HepG2 (cell line): Measurements from ENCODE around the gene CNTNAP1. TPM values are rescaled to one million over a fixed set of nuclear protein-coding genes. Genes with fewer than 3 reads are reported as not detected.
A peak's percentile ranks its signal among the peaks of the same experiment; 100 is the strongest.

Experiments used
- CREBL2 ChIP-seq: sonication (generic); formaldehyde crosslinking; IDR thresholded peaks from 2 replicates; pipeline ENCODE4 v1.8.1; 2023; ENCODE audit warnings: missing genetic modification reagents, mild to moderate bottlenecking, borderline replicate concordance
- MAZ ChIP-seq, 2 experiments: sonication (generic) in 1 of 2; formaldehyde crosslinking in 1 of 2; IDR thresholded peaks; 2 replicates each; pipeline versions ENCODE4 v1.5.0 to v1.6.1; 2012 to 2020; ENCODE audit warnings: low read depth in 2 of 2, mild to moderate bottlenecking in 2 of 2, borderline replicate concordance in 1 of 2, improper control_type of control experiment in 1 of 2, low read length in 1 of 2, missing genetic modification reagents in 1 of 2, moderate library complexity in 1 of 2
- MEIS1 ChIP-seq: sonication (generic); formaldehyde crosslinking; IDR thresholded peaks from 2 replicates; pipeline ENCODE4 v1.9.0; 2021; ENCODE audit warnings: mild to moderate bottlenecking, missing genetic modification reagents, moderate library complexity, borderline replicate concordance
- NFAT5 ChIP-seq: sonication (generic); formaldehyde crosslinking; IDR thresholded peaks from 2 replicates; pipeline ENCODE4 v1.4.0; 2020; ENCODE audit warnings: missing genetic modification reagents
- SNAI1 ChIP-seq: sonication (generic); formaldehyde crosslinking; IDR thresholded peaks from 2 replicates; pipeline ENCODE4 v1.5.0; 2020; ENCODE audit warnings: mild to moderate bottlenecking, missing genetic modification reagents, borderline replicate concordance
- SP1 ChIP-seq, 2 experiments: fragments of 450-650 bp in 1 of 2; sonication (generic) in 1 of 2; formaldehyde crosslinking in 1 of 2; IDR thresholded peaks; 2 replicates each; pipeline versions ENCODE4 v1.4.0 to v1.6.1; 2016 to 2020; ENCODE audit warnings: missing genetic modification reagents in 1 of 2
- ZBTB37 ChIP-seq: sonication (generic); formaldehyde crosslinking; IDR thresholded peaks from 2 replicates; pipeline ENCODE4 v1.4.0; 2020; ENCODE audit warnings: mild to moderate bottlenecking, missing genetic modification reagents
- ZGPAT ChIP-seq: IDR thresholded peaks from 2 replicates; pipeline ENCODE4 v1.6.1; 2016; ENCODE audit warnings: mild to moderate bottlenecking
- ZNF260 ChIP-seq: sonication (generic); formaldehyde crosslinking; IDR thresholded peaks from 2 replicates; pipeline ENCODE4 v1.4.0; 2020; ENCODE audit warnings: missing genetic modification reagents, low read depth, mild to moderate bottlenecking, borderline replicate concordance
- ZNF451 ChIP-seq: sonication (generic); formaldehyde crosslinking; IDR thresholded peaks from 2 replicates; pipeline ENCODE4 v1.5.0; 2020; ENCODE audit warnings: mild to moderate bottlenecking, missing genetic modification reagents
- ZNF773 ChIP-seq: sonication (generic); formaldehyde crosslinking; IDR thresholded peaks from 2 replicates; pipeline ENCODE4 v1.4.0; 2020; ENCODE audit warnings: missing genetic modification reagents, borderline replicate concordance
- ZNF841 ChIP-seq: sonication (generic); formaldehyde crosslinking; IDR thresholded peaks from 2 replicates; pipeline ENCODE4 v1.8.1; 2023; ENCODE audit warnings: missing genetic modification reagents, borderline replicate concordance
- ZSCAN5A ChIP-seq: sonication (generic); formaldehyde crosslinking; IDR thresholded peaks from 2 replicates; pipeline ENCODE4 v1.8.0; 2022; ENCODE audit warnings: mild to moderate bottlenecking, missing genetic modification reagents, borderline replicate concordance
- ZXDC ChIP-seq: sonication (generic); formaldehyde crosslinking; IDR thresholded peaks from 2 replicates; pipeline ENCODE4 v1.5.0; 2020; ENCODE audit warnings: mild to moderate bottlenecking, missing genetic modification reagents
- polyA plus RNA-seq, 8 experiments: library from polyadenylated mRNA; depleted of rRNA in 3 of 8; stranded (reverse) in 7 of 8; unstranded in 1 of 8; fragments of >200 nt; fragmentation: Illumina TruSeq in 4 of 8; extraction: Trizol in 4 of 8; gene quantifications; 2 replicates each; pipeline versions ENCODE4 v1.2.1 to v1.2.3, GENCODE V29; 2011 to 2016; ENCODE audit warnings: low read depth in 4 of 8, missing spikeins in 1 of 8, mixed read lengths in 1 of 8; ENCODE audit not compliant: insufficient read depth in 1 of 8
- total RNA-seq, 5 experiments: library from RNA; depleted of rRNA; stranded (reverse); fragments of >200 nt; fragmentation: Illumina TruSeq; extraction: Trizol; gene quantifications; 2 replicates each; pipeline ENCODE4 v1.2.3, GENCODE V29; 2016; ENCODE audit warnings: low read depth in 1 of 5

CNTNAP1 gene
- total and polyA plus RNA-seq, 2 of the 13 experiments (the other 11 are each of a cell fraction or from before 2014, with no cell fraction given): 4.5 to 7.7 TPM

GRCh38 chr17:42675965-42676423, 6.3 kb upstream of the CNTNAP1 start (continued):
- TF ChIP-seq NFAT5 (CRISPR knock-in tag) (0 out of 2 replicates have a peak, but pooled peaks have one; percentile 4), MEIS1 (CRISPR knock-in tag) (no peak), CREBL2 (CRISPR knock-in tag) (no peak), ZSCAN5A (0 out of 2 replicates have a peak, but pooled peaks have one; percentile 18), ZNF451 (CRISPR knock-in tag) (peak; percentile 47; the same call in 1 of the 2 replicates), ZGPAT (CRISPR knock-in tag) (peak; percentile 67; the same call in 1 of the 2 replicates), ZXDC (CRISPR knock-in tag) (0 out of 2 replicates have a peak, but pooled peaks have one; percentile 70), SP1 (IDR thresholded peaks at IDR 0.05) (no peak), SP1 (CRISPR knock-in tag; IDR thresholded peaks at IDR 0.05) (peak; percentile 14; the same call in 1 of the 2 replicates), SNAI1 (CRISPR knock-in tag) (no peak; the same call in 1 of the 2 replicates), ZBTB37 (CRISPR knock-in tag) (no peak), ZNF841 (CRISPR knock-in tag) (no peak), MAZ (IDR thresholded peaks at IDR 0.05; ENCODE audit: borderline replicate concordance, low read depth, low read length) (no peak), MAZ (CRISPR knock-in tag; IDR thresholded peaks at IDR 0.05; ENCODE audit: low read depth) (peak; percentile 45), ZNF260 (CRISPR knock-in tag) (no peak), ZNF773 (no peak)
